SK-N-SH (cell line): ENCODE measurements around the gene PARD3B. TPM values are rescaled to one million over a fixed set of nuclear protein-coding genes. Genes with fewer than 3 reads are reported as not detected.

Source experiments
- CTCF ChIA-PET: fragments of 300-600, 350-600 bp; formaldehyde crosslinking; extraction: SDS; loops from one replicate; lab custom pipeline; 2021; lab: Yijun Ruan, JAX
- POLR2A ChIA-PET: fragments of 350-600 bp; sonication (Branson Sonifier 250); formaldehyde crosslinking; extraction: SDS; loops from one replicate; lab custom pipeline; 2020; ENCODE audit warnings: antibody characterized with exemption, inconsistent platforms; lab: Yijun Ruan, JAX
- DNase-seq: peaks from one replicate; pipeline ENCODE4 v3.0.0; 2012
- H2AFZ ChIP-seq: fragments of 200-600 bp; sonication (generic); 2 replicates; pipeline ENCODE4 v1.8.1; 2016; ENCODE audit warnings: antibody characterized with exemption, mild to moderate bottlenecking, low read depth
- H3F3A ChIP-seq: fragments of 200-600 bp; sonication (generic); replicated peaks from 2 replicates; pipeline ENCODE3; 2016; ENCODE audit warnings: antibody characterized with exemption, mild to moderate bottlenecking; ENCODE audit not compliant: insufficient read depth
- H3K27ac ChIP-seq, 2 experiments: fragments of 200-500 bp in 1 of 2; fragments of 200-600 bp in 1 of 2; sonication (Bioruptor generic) in 1 of 2; sonication (generic), shearing (Covaris generic) in 1 of 2; 2 replicates each; pipeline versions ENCODE4 v1.5.1 to v1.6.1; 2014 to 2016; ENCODE audit warnings: low read depth in 2 of 2, inconsistent platforms in 1 of 2, low read length in 1 of 2, mild to moderate bottlenecking in 1 of 2, mixed read lengths in 1 of 2
- H3K27me3 ChIP-seq: fragments of 200-600 bp; sonication (generic), shearing (Covaris generic); 2 replicates; pipeline ENCODE4 v1.6.1; 2016; ENCODE audit warnings: mixed run types; ENCODE audit not compliant: insufficient read depth
- H3K36me3 ChIP-seq, 2 experiments: fragments of 200-500 bp in 1 of 2; fragments of 200-600 bp in 1 of 2; sonication (Bioruptor generic) in 1 of 2; sonication (generic) in 1 of 2; replicated peaks in 1 of 2; 2 replicates each; pipeline versions ENCODE3 to v1.5.1; 2014 to 2016; ENCODE audit warnings: low read length in 1 of 2, mild to moderate bottlenecking in 1 of 2; ENCODE audit not compliant: insufficient read depth in 2 of 2, control insufficient read depth in 1 of 2
- H3K4me1 ChIP-seq, 2 experiments: fragments of 200-500 bp in 1 of 2; fragments of 200-600 bp in 1 of 2; sonication (Bioruptor generic) in 1 of 2; sonication (generic), shearing (Covaris generic) in 1 of 2; 2 replicates each; pipeline versions ENCODE4 v1.5.1 to v1.6.1; 2014 to 2016; ENCODE audit warnings: low read depth in 1 of 2, low read length in 1 of 2, mixed run types in 1 of 2; ENCODE audit not compliant: insufficient read depth in 2 of 2, control insufficient read depth in 1 of 2
- H3K4me2 ChIP-seq: fragments of 200-600 bp; sonication (generic), shearing (Covaris generic); 2 replicates; pipeline ENCODE4 v1.6.1; 2017; ENCODE audit warnings: mixed run types
- H3K4me3 ChIP-seq, 2 experiments: fragments of 200-500 bp in 1 of 2; fragments of 200-600 bp in 1 of 2; sonication (Bioruptor generic) in 1 of 2; sonication (generic), shearing (Covaris generic) in 1 of 2; 2 replicates each; pipeline versions ENCODE4 v1.5.1 to v1.8.1; 2014 to 2016; ENCODE audit warnings: low read depth in 2 of 2, inconsistent platforms in 1 of 2, low read length in 1 of 2, mild to moderate bottlenecking in 1 of 2, mixed read lengths in 1 of 2, moderate library complexity in 1 of 2
- H3K79me2 ChIP-seq: fragments of 200-600 bp; sonication (generic); 2 replicates; pipeline ENCODE4 v1.8.1; 2017; ENCODE audit warnings: mild to moderate bottlenecking; ENCODE audit not compliant: insufficient read depth
- H3K9ac ChIP-seq: fragments of 200-600 bp; sonication (generic); 2 replicates; pipeline ENCODE4 v1.6.1; 2017; ENCODE audit warnings: mixed run types
- H3K9me2 ChIP-seq: fragments of 200-600 bp; sonication (generic); 2 replicates; pipeline ENCODE4 v1.6.1; 2017; ENCODE audit warnings: mixed run types
- H3K9me3 ChIP-seq: fragments of 200-600 bp; sonication (generic); 2 replicates; pipeline ENCODE4 v1.6.1; 2017; ENCODE audit warnings: mixed run types, mild to moderate bottlenecking, moderate library complexity
- H4K20me1 ChIP-seq: fragments of 200-600 bp; sonication (generic); 2 replicates; pipeline ENCODE4 v1.6.1; 2017; ENCODE audit warnings: mild to moderate bottlenecking, mixed run types; ENCODE audit not compliant: insufficient read depth
- ELF1 ChIP-seq: IDR thresholded peaks from 2 replicates; pipeline ENCODE4 v1.4.0; 2012
- EZH2phosphoT487 ChIP-seq: fragments of 200-600 bp; sonication (generic); IDR thresholded peaks from 2 replicates; pipeline ENCODE4 v1.6.1; 2017; ENCODE audit warnings: low read depth, mixed run types, mild to moderate bottlenecking, antibody characterized with exemption, moderate library complexity, borderline replicate concordance
- FOSL2 ChIP-seq: IDR thresholded peaks from 2 replicates; pipeline ENCODE4 v1.4.0; 2012; ENCODE audit warnings: low read depth, mild to moderate bottlenecking, moderate library complexity, borderline replicate concordance
- GABPA ChIP-seq: IDR thresholded peaks from 2 replicates; pipeline ENCODE4 v1.4.0; 2012; ENCODE audit warnings: low read depth, mild to moderate bottlenecking
- JUND ChIP-seq: IDR thresholded peaks from 2 replicates; pipeline ENCODE4 v1.4.0; 2012
- MAX ChIP-seq: IDR thresholded peaks from 2 replicates; pipeline ENCODE4 v1.4.0; 2012; ENCODE audit warnings: low read depth
- MEF2A ChIP-seq: IDR thresholded peaks from 2 replicates; pipeline ENCODE4 v1.4.0; 2012; ENCODE audit warnings: low read depth, borderline replicate concordance
- NRF1 ChIP-seq: IDR thresholded peaks from 2 replicates; pipeline ENCODE4 v1.6.1; 2012; ENCODE audit warnings: low read depth, mild to moderate bottlenecking, low read length
- POLR2AphosphoS5 ChIP-seq: IDR thresholded peaks from 2 replicates; pipeline ENCODE4 v1.6.1; 2012; ENCODE audit warnings: low read depth, low read length
- REST ChIP-seq: IDR thresholded peaks from 2 replicates; pipeline ENCODE4 v1.6.1; 2012; ENCODE audit warnings: mild to moderate bottlenecking, low read depth, low read length, moderate library complexity
- RFX5 ChIP-seq: IDR thresholded peaks from 2 replicates; pipeline ENCODE4 v1.6.1; 2012; ENCODE audit warnings: mild to moderate bottlenecking, improper control_type of control experiment, low read length
- RXRA ChIP-seq: IDR thresholded peaks from 2 replicates; pipeline ENCODE4 v1.4.0; 2012; ENCODE audit warnings: low read depth, mild to moderate bottlenecking, borderline replicate concordance
- SIN3A ChIP-seq: IDR thresholded peaks from 2 replicates; pipeline ENCODE4 v1.6.1; 2012; ENCODE audit warnings: low read depth, mild to moderate bottlenecking, low read length, moderate library complexity, borderline replicate concordance
- TAF1 ChIP-seq: IDR thresholded peaks from 2 replicates; pipeline ENCODE4 v1.6.1; 2012; ENCODE audit warnings: low read depth, mild to moderate bottlenecking, low read length, moderate library complexity, borderline replicate concordance
- USF2 ChIP-seq: fragments of 150-350 bp; IDR thresholded peaks from 2 replicates; pipeline ENCODE4 v1.6.1; 2017; ENCODE audit warnings: antibody characterized with exemption, low read length, low read depth, borderline replicate concordance
- YY1 ChIP-seq: IDR thresholded peaks from 2 replicates; pipeline ENCODE4 v1.4.0; 2012; ENCODE audit warnings: low read depth, mild to moderate bottlenecking
- WGBS: methylation state at CpG from one replicate; pipeline ENCODE4 v1.1.6; 2017; ENCODE audit warnings: low lambda C conversion rate; 5-methylcytosine and 5-hydroxymethylcytosine counted together
- polyA plus RNA-seq, 3 experiments: library from polyadenylated mRNA; depleted of rRNA; stranded (reverse); fragments of >200 nt; gene quantifications; 2 replicates each; pipeline ENCODE4 v1.2.3, GENCODE V29; 2012

PARD3B gene
- polyA plus RNA-seq, 1 of the 3 experiments (the other 2 are of a cell fraction) = 0.87 TPM

- no peaks in the 10 kb centered on the region for H3K9me2 ChIP-seq
- peaks cover 0 to 11% of the 10 kb centered on the region in 2 experiments; a peak in 2 of 4 replicates for H3K4me1 ChIP-seq
- POLR2A ChIA-PET = no interaction called here
- no peak for TF ChIP-seq ELF1
- TF ChIP-seq NRF1 = no peak
- TF ChIP-seq FOSL2 = no peak
- TF ChIP-seq SIN3A = no peak
- TF ChIP-seq POLR2AphosphoS5 = no peak
- TF ChIP-seq YY1 = no peak
- TF ChIP-seq JUND = no peak
- no peak for TF ChIP-seq REST
- TF ChIP-seq RFX5 = no peak
- TF ChIP-seq GABPA = no peak
- no peak for TF ChIP-seq USF2
- no peak for TF ChIP-seq MEF2A
- TF ChIP-seq, all 33 proteins: peak for 0
- CTCF ChIA-PET = no interaction called here
- H4K20me1 ChIP-seq = no peaks in the 10 kb centered on the region
- no peak for DNase-seq
- 88% methylated on average over 5 of the region's 5 CpGs for WGBS
- no peak overlapping the region for H2AFZ ChIP-seq
- peaks cover 4% of the 10 kb centered on the region for H3F3A ChIP-seq
- H3K9ac ChIP-seq = no peak overlapping the region
- no peak overlapping the region for H3K4me3 ChIP-seq
- no peaks in the 10 kb centered on the region for H3K27me3 ChIP-seq
- H3K27ac ChIP-seq = no peak overlapping the region
- H3K36me3 ChIP-seq = no peaks in the 10 kb centered on the region
- H3K79me2 ChIP-seq = no peaks in the 10 kb centered on the region
- no peak overlapping the region for H3K4me2 ChIP-seq
- no peaks in the 10 kb centered on the region for H3K9me3 ChIP-seq
These were observed 994.3 kb downstream of the PARD3B start for GRCh38 chr2:205539603-205540002.

GRCh38 chr2:205540036-205540435 is 994.8 kb downstream of the PARD3B start:
- no peaks in the 10 kb centered on the region for H3K36me3 ChIP-seq
- peaks cover 4% of the 10 kb centered on the region for H3F3A ChIP-seq
- ChIA-PET POLR2A (no interaction called here), CTCF (no interaction called here)
- H2AFZ ChIP-seq = no peak overlapping the region
- no peaks in the 10 kb centered on the region for H3K9me3 ChIP-seq
- no peak overlapping the region for H3K4me2 ChIP-seq
- no peaks in the 10 kb centered on the region for H3K79me2 ChIP-seq
- H3K9me2 ChIP-seq = no peaks in the 10 kb centered on the region
- 92% methylated on average over 5 of the region's 5 CpGs for WGBS
- H3K27ac ChIP-seq = no peak overlapping the region
- no peak for TF ChIP-seq EZH2phosphoT487
- no peak for TF ChIP-seq TAF1
- TF ChIP-seq SIN3A = no peak
- no peak for TF ChIP-seq MAX
- no peak for TF ChIP-seq YY1
- no peak for TF ChIP-seq FOSL2
- no peak for TF ChIP-seq RFX5
- TF ChIP-seq RXRA = no peak
- no peak overlapping the region for H3K9ac ChIP-seq
- peaks cover 0 to 12% of the 10 kb centered on the region in 2 experiments; a peak in 2 of 4 replicates for H3K4me1 ChIP-seq
- no peaks in the 10 kb centered on the region for H3K27me3 ChIP-seq
- H4K20me1 ChIP-seq = no peaks in the 10 kb centered on the region
- no peak overlapping the region for H3K4me3 ChIP-seq
- no peak for DNase-seq
